ENCODE results near the gene MRPL41.
"Not testable (repeated sequence)": the region's sequence is repeated elsewhere in the genome, so short reads cannot be mapped to it uniquely, and the experiment has no call there.

MRPL41 gene

GRCh38 chr9:137535120-137535428 is 16.6 kb upstream of the MRPL41 start:
- in situ Hi-C loops (cut with HindIII; ENCODE audit: low sequenced_read_pairs) = no loop called here
- H3K4me3 ChIP-seq (ENCODE audit: low read depth, low read length) = no peak overlapping the region
- no peak for DNase-seq (ENCODE audit: low read depth)
- no peak for TF ChIP-seq CTCF (IDR thresholded peaks at IDR 0.05; ENCODE audit: low read depth, low read length, missing control alignments)

DNA sequence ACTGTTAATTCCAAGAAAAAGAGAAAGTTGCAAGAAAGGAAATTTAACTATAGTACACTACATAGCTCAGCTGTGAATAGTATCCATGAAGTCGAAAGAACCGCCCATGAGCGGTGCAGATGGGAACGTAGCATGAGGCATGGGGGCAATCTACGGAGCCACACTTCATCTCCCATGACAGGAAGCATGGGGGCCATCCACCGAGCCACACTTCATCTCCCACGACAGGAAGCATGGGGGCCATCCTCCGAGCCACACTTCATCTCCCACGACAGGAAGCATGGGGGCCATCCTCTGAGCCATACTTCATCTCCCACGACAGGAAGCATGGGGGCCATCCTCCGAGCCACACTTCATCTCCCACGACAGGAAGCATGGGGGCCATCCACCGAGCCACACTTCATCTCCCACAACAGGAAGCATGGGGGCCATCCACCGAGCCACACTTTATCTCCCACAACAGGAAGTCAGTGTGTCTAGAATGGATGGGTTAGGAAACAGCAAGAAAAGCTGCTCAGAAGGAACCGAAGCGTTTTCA is 15.0 kb upstream of the MRPL41 start:
- in situ Hi-C loops (cut with HindIII; ENCODE audit: low sequenced_read_pairs); H3K4me3 ChIP-seq (ENCODE audit: low read depth, low read length); DNase-seq (ENCODE audit: low read depth): not testable (repeated sequence)

DNA sequence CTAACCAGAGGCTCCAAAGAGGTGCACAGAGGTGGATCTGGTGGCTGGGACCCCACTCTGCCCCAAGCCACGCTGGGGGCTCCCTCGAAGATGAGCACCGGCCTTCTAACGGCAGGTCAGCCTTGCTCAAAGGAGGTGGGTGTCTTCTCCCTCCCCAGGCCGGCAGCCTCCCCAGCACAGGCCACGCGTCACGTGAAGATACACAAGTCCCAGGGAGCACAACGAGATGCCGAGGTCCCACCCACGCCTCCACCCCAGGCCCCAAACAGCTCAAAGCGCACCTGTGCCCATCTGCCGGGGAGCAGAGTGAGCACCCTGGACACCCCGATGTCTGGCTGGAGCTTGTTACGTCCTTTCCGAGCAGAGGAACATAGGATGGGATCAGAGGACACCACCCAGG is 13.6 kb upstream of the MRPL41 start:
- no peak overlapping the region for H3K4me3 ChIP-seq (ENCODE audit: low read depth, low read length)
- DNase-seq (ENCODE audit: low read depth) = no peak
- TF ChIP-seq CTCF (IDR thresholded peaks at IDR 0.05; ENCODE audit: low read depth, low read length, missing control alignments) = no peak
- in situ Hi-C loops (cut with HindIII; ENCODE audit: low sequenced_read_pairs) = no loop called here

GRCh38 chr9:137540536-137540935 is 11.1 kb upstream of the MRPL41 start:
- TF ChIP-seq CTCF (IDR thresholded peaks at IDR 0.05; ENCODE audit: low read depth, low read length, missing control alignments) = no peak
- H3K4me3 ChIP-seq (ENCODE audit: low read depth, low read length) = no peak overlapping the region
- no peak for DNase-seq (ENCODE audit: low read depth)
- in situ Hi-C loops (cut with HindIII; ENCODE audit: low sequenced_read_pairs) = no loop called here

DNA sequence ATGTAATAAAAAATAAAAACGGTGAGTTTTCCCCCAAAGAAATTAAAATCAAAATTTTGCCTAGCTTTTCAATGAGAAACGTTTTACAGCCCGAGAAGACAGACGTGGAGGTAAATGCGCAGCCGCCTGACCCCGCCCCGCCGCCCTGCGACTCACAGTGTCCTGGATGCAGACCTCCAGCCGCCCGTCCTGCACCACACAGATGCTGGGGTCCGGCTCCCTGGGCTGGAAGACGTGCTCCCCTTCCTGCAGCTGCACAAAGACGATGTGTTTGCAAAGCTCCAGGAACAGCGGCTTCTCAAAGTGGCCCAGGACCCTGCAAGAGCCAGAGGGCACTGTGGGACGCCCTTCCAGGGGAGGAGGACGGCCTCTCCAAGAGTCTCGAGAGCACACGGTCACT is 9.2 kb upstream of the MRPL41 start:
- in situ Hi-C loops (cut with HindIII; ENCODE audit: low sequenced_read_pairs) = no loop called here
- no peak overlapping the region for H3K4me3 ChIP-seq (ENCODE audit: low read depth, low read length)
- no peak for DNase-seq (ENCODE audit: low read depth)
- TF ChIP-seq CTCF (IDR thresholded peaks at IDR 0.05; ENCODE audit: low read depth, low read length, missing control alignments) = no peak

DNA sequence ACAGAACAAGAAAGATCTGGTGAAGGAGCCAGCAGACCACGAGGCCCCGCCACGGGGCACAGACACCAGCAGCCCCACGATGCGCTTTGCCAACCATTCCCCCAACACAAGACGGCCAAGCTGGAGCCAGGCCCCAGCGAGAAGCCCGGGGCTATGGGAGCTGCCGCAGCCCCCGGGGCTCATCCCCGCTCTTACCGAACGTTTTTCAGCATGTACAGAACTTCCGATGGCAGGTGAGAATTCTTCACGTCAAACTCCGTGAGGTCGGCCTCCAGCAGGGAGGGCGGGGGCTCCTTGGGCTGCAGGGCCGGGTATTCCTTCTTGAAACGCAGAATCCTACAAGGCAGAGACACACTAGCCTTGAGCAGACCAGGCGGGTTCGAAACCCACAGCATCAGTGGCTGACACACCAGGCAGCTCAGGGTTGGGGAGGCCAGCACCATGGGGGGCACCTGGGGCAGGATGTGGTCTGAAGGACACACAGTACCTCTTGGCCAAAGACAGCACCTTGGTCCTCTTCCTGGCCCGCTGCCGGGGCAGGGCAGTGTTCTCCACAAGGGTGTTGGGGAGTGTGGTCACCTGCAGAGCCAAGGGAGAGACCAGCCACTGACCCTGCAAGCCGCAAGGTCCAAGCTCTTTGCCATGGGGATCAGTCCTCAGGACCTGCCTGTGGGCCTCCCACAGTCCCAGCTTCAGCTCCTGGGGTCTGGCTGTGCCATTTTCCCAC is 8.3 kb upstream of the MRPL41 start:
- in situ Hi-C loops (cut with HindIII; ENCODE audit: low sequenced_read_pairs) = no loop called here
- no peak for DNase-seq (ENCODE audit: low read depth)
- H3K4me3 ChIP-seq (ENCODE audit: low read depth, low read length) = no peak overlapping the region
- TF ChIP-seq CTCF (IDR thresholded peaks at IDR 0.05; ENCODE audit: low read depth, low read length, missing control alignments) = no peak

DNA sequence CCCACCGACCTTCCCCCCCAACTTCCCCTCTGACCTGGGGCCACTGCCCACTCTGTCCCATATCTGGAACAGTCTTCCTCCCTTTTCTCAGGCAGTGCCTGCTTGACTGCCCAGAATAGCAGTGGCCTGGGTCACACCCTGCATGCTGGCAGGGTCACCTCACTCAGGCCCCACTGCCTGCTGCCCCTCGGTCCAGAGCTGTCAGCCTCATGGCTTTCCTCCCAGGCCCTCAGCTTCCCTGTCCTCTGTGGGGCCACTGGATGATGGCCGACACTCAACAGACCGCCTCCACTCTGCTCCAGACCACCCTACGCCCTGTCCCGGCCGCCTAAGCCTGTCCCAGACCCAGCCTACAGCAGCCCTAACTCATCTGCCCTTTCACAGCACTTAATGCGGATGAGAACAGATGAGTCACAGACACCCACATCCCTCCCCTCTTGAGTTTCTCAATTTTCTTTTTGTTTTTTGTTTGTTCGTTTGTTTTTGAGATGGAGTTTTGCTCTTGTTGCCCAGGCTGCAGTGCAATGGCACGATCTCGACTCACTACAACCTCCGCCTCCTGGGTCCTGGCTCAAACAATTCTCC is 7.4 kb upstream of the MRPL41 start:
- DNase-seq (ENCODE audit: low read depth) = no peak
- TF ChIP-seq CTCF (IDR thresholded peaks at IDR 0.05; ENCODE audit: low read depth, low read length, missing control alignments) = no peak
- in situ Hi-C loops (cut with HindIII; ENCODE audit: low sequenced_read_pairs) = no loop called here
- H3K4me3 ChIP-seq (ENCODE audit: low read depth, low read length) = no peak overlapping the region
